GM19468 (cell line): Measurements from ENCODE around the gene ZNF524.
A peak's percentile ranks its signal among the peaks of the same experiment; 100 is the strongest.
"Not testable (repeated sequence)": the region's sequence is repeated elsewhere in the genome, so short reads cannot be mapped to it uniquely, and the experiment has no call there.

ENCODE experiments used
- ATAC-seq: cut with Tn5 transposase; IDR thresholded peaks from one replicate; pipeline ENCODE4 v1.9.1; 2021; ENCODE audit warnings: mild to moderate bottlenecking, moderate library complexity, moderate number of reproducible peaks; ENCODE audit not compliant: unreplicated experiment; ENCODE audit errors: extremely low read depth

ZNF524 gene

GRCh38 chr19:55580628-55581144, 19.4 kb upstream of the ZNF524 start, which contains the start of gene ZNF579:
Gene ZNF579 (minus strand): TSS chr19:55580848. CDS start chr19:55579639, 1,209 bp downstream.
- ATAC-seq: no peak

GRCh38 chr19:55581145-55581822, 18.8 kb upstream of the ZNF524 start:
- no peak for ATAC-seq

- no peak for ATAC-seq
These were observed 18.3 kb upstream of the ZNF524 start for GRCh38 chr19:55581823-55582223.

- ATAC-seq: not testable (repeated sequence)
These were observed 17.8 kb upstream of the ZNF524 start for GRCh38 chr19:55582284-55582683.

GRCh38 chr19:55583897-55584296, 16.2 kb upstream of the ZNF524 start:
- not testable (repeated sequence) for ATAC-seq

- no peak for ATAC-seq
These were observed 15.2 kb upstream of the ZNF524 start for GRCh38 chr19:55584871-55585270.

GRCh38 chr19:55585658-55586339, 14.3 kb upstream of the ZNF524 start:
- no peak for ATAC-seq

- peak; percentile 72 for ATAC-seq
These were observed 13.0 kb upstream of the ZNF524 start for GRCh38 chr19:55586976-55587668.

GRCh38 chr19:55588738-55589137, 11.3 kb upstream of the ZNF524 start:
- ATAC-seq: no peak

- no peak for ATAC-seq
These were observed 10.0 kb upstream of the ZNF524 start for GRCh38 chr19:55590109-55590508.

- no peak for ATAC-seq
These were observed 9.5 kb upstream of the ZNF524 start for GRCh38 chr19:55590617-55591016.

- no peak for ATAC-seq
These were observed 8.5 kb upstream of the ZNF524 start for GRCh38 chr19:55591555-55591954.

- ATAC-seq: no peak
These were observed 7.5 kb upstream of the ZNF524 start for GRCh38 chr19:55592391-55593090.

- ATAC-seq: no peak
These were observed 6.9 kb upstream of the ZNF524 start for GRCh38 chr19:55593096-55593772.

GRCh38 chr19:55594996-55595545, 5.0 kb upstream of the ZNF524 start:
- no peak for ATAC-seq

GRCh38 chr19:55596304-55596703, 3.8 kb upstream of the ZNF524 start:
- no peak for ATAC-seq

- no peak for ATAC-seq
These were observed 2.6 kb upstream of the ZNF524 start for GRCh38 chr19:55597501-55597921.

GRCh38 chr19:55598034-55598433, 2.1 kb upstream of the ZNF524 start:
- ATAC-seq: no peak

- ATAC-seq: peak; percentile 33
These were observed 1.2 kb upstream of the ZNF524 start for GRCh38 chr19:55598719-55599467.
